ENCODE measurements around the gene PCSK6.

Gene PCSK6

GRCh38 chr15:101452572-101452971 is 36.9 kb downstream of the PCSK6 start:
- Histone ChIP-seq H3K27ac (no peak overlapping the region), H3K4me3 (no peak overlapping the region), H3K36me3 (no peaks in the 10 kb centered on the region), H3K9me3 (no peaks in the 10 kb centered on the region), H3K27me3 (peaks cover 0 to 12% of the 10 kb centered on the region in 2 donors), H3K4me1 (no peaks in the 10 kb centered on the region)
- intact Hi-C loops (cut with DNase I; ENCODE audit: low total_unique reads): no loop called here
- no peak for TF ChIP-seq CTCF (IDR thresholded peaks at IDR 0.05)
- no peak for DNase-seq

GRCh38 chr15:101451846-101452245 is 37.7 kb downstream of the PCSK6 start:
- Histone ChIP-seq H3K9me3 (no peaks in the 10 kb centered on the region), H3K4me3 (no peak overlapping the region), H3K27ac (no peak overlapping the region), H3K27me3 (peaks cover 0 to 12% of the 10 kb centered on the region in 2 donors), H3K4me1 (no peaks in the 10 kb centered on the region), H3K36me3 (no peaks in the 10 kb centered on the region)
- no peak for DNase-seq
- intact Hi-C loops (cut with DNase I; ENCODE audit: low total_unique reads): no loop called here
- no peak for TF ChIP-seq CTCF (IDR thresholded peaks at IDR 0.05)

- H3K4me3 ChIP-seq: no peak overlapping the region
- TF ChIP-seq CTCF (IDR thresholded peaks at IDR 0.05): no peak
- peak in 1 of 2 donors; percentile 54 for DNase-seq
- no peak overlapping the region for H3K27ac ChIP-seq
- no peaks in the 10 kb centered on the region for H3K9me3 ChIP-seq
- no peaks in the 10 kb centered on the region for H3K36me3 ChIP-seq
- H3K27me3 ChIP-seq: peaks cover 0 to 12% of the 10 kb centered on the region in 2 donors
- no peaks in the 10 kb centered on the region for H3K4me1 ChIP-seq
- intact Hi-C loops (cut with DNase I; ENCODE audit: low total_unique reads): no loop called here
Observed at GRCh38 chr15:101451266-101451799, 38.2 kb downstream of the PCSK6 start.

GRCh38 chr15:101450403-101451265 is 38.9 kb downstream of the PCSK6 start:
- Histone ChIP-seq H3K9me3 (no peaks in the 10 kb centered on the region), H3K4me1 (no peaks in the 10 kb centered on the region), H3K27me3 (peaks cover 0 to 12% of the 10 kb centered on the region in 2 donors), H3K27ac (no peak overlapping the region), H3K36me3 (no peaks in the 10 kb centered on the region), H3K4me3 (no peak overlapping the region)
- no peak for DNase-seq
- intact Hi-C loops (cut with DNase I; ENCODE audit: low total_unique reads): no loop called here
- no peak for TF ChIP-seq CTCF (IDR thresholded peaks at IDR 0.05)

GRCh38 chr15:101449471-101450402 is 39.8 kb downstream of the PCSK6 start:
- H3K27me3 ChIP-seq: peaks cover 0 to 12% of the 10 kb centered on the region in 2 donors
- no peaks in the 10 kb centered on the region for H3K9me3 ChIP-seq
- no peak for DNase-seq
- H3K36me3 ChIP-seq: no peaks in the 10 kb centered on the region
- no peak overlapping the region for H3K4me3 ChIP-seq
- H3K4me1 ChIP-seq: no peaks in the 10 kb centered on the region
- TF ChIP-seq CTCF (IDR thresholded peaks at IDR 0.05): no peak
- H3K27ac ChIP-seq: no peak overlapping the region
- intact Hi-C loops (cut with DNase I; ENCODE audit: low total_unique reads): no loop called here
